ENCODE results near the gene KRTAP3-3.

KRTAP3-3 gene

GRCh38 chr17:41019415-41019814 is 25.5 kb upstream of the KRTAP3-3 start:
- H3K9me3 ChIP-seq (ENCODE audit: control insufficient read depth, low read length), result no peaks in the 10 kb centered on the region
- H3K4me1 ChIP-seq, result no peaks in the 10 kb centered on the region
- H3K4me2 ChIP-seq (ENCODE audit: low read length), result no peak overlapping the region
- H2AFZ ChIP-seq, result no peak overlapping the region
- H3K27ac ChIP-seq, result no peak overlapping the region
- no peaks in the 10 kb centered on the region for H3K36me3 ChIP-seq (ENCODE audit: control insufficient read depth, insufficient read depth, low read length)
- H3K4me3 ChIP-seq (ENCODE audit: low read depth, low read length), result no peak overlapping the region
- H3K9ac ChIP-seq, result no peak overlapping the region
- no peaks in the 10 kb centered on the region for H3K79me2 ChIP-seq
- H3K27me3 ChIP-seq (ENCODE audit: control insufficient read depth, insufficient read depth, low read length), result no peaks in the 10 kb centered on the region
- TF ChIP-seq CTCF (IDR thresholded peaks at IDR 0.05), result no peak

GRCh38 chr17:41018541-41018940 is 24.6 kb upstream of the KRTAP3-3 start:
- H3K9me3 ChIP-seq (ENCODE audit: control insufficient read depth, low read length), result no peaks in the 10 kb centered on the region
- no peak for TF ChIP-seq CTCF (IDR thresholded peaks at IDR 0.05)
- no peaks in the 10 kb centered on the region for H3K4me1 ChIP-seq
- H3K4me3 ChIP-seq (ENCODE audit: low read depth, low read length), result no peak overlapping the region
- no peaks in the 10 kb centered on the region for H3K79me2 ChIP-seq
- H2AFZ ChIP-seq, result no peak overlapping the region
- H3K9ac ChIP-seq, result no peak overlapping the region
- no peak overlapping the region for H3K27ac ChIP-seq
- H3K27me3 ChIP-seq (ENCODE audit: control insufficient read depth, insufficient read depth, low read length), result no peaks in the 10 kb centered on the region
- no peak overlapping the region for H3K4me2 ChIP-seq (ENCODE audit: low read length)
- H3K36me3 ChIP-seq (ENCODE audit: control insufficient read depth, insufficient read depth, low read length), result no peaks in the 10 kb centered on the region

GRCh38 chr17:41016578-41017215 is 22.7 kb upstream of the KRTAP3-3 start:
- no peaks in the 10 kb centered on the region for H3K79me2 ChIP-seq
- no peaks in the 10 kb centered on the region for H3K27me3 ChIP-seq (ENCODE audit: control insufficient read depth, insufficient read depth, low read length)
- no peaks in the 10 kb centered on the region for H3K36me3 ChIP-seq (ENCODE audit: control insufficient read depth, insufficient read depth, low read length)
- TF ChIP-seq CTCF (IDR thresholded peaks at IDR 0.05), result no peak
- H3K4me1 ChIP-seq, result no peaks in the 10 kb centered on the region
- no peak overlapping the region for H2AFZ ChIP-seq
- no peak overlapping the region for H3K27ac ChIP-seq
- no peak overlapping the region for H3K9ac ChIP-seq
- no peak overlapping the region for H3K4me2 ChIP-seq (ENCODE audit: low read length)
- no peaks in the 10 kb centered on the region for H3K9me3 ChIP-seq (ENCODE audit: control insufficient read depth, low read length)
- no peak overlapping the region for H3K4me3 ChIP-seq (ENCODE audit: low read depth, low read length)

- H3K27ac ChIP-seq, result no peak overlapping the region
- no peak overlapping the region for H3K4me2 ChIP-seq (ENCODE audit: low read length)
- no peak overlapping the region for H3K9ac ChIP-seq
- TF ChIP-seq CTCF (IDR thresholded peaks at IDR 0.05), result no peak
- H2AFZ ChIP-seq, result no peak overlapping the region
- no peaks in the 10 kb centered on the region for H3K36me3 ChIP-seq (ENCODE audit: control insufficient read depth, insufficient read depth, low read length)
- no peaks in the 10 kb centered on the region for H3K9me3 ChIP-seq (ENCODE audit: control insufficient read depth, low read length)
- H3K27me3 ChIP-seq (ENCODE audit: control insufficient read depth, insufficient read depth, low read length), result no peaks in the 10 kb centered on the region
- H3K4me1 ChIP-seq, result no peaks in the 10 kb centered on the region
- H3K79me2 ChIP-seq, result no peaks in the 10 kb centered on the region
- H3K4me3 ChIP-seq (ENCODE audit: low read depth, low read length), result no peak overlapping the region
Measured at GRCh38 chr17:41015454-41015853, 21.5 kb upstream of the KRTAP3-3 start.

GRCh38 chr17:41013606-41014005 is 19.6 kb upstream of the KRTAP3-3 start:
- Histone ChIP-seq H3K27ac (no peak overlapping the region), H3K4me3 (ENCODE audit: low read depth, low read length) (no peak overlapping the region), H3K4me2 (ENCODE audit: low read length) (no peak overlapping the region), H2AFZ (no peak overlapping the region), H3K27me3 (ENCODE audit: control insufficient read depth, insufficient read depth, low read length) (no peaks in the 10 kb centered on the region), H3K79me2 (no peaks in the 10 kb centered on the region), H3K9me3 (ENCODE audit: control insufficient read depth, low read length) (no peaks in the 10 kb centered on the region), H3K4me1 (no peaks in the 10 kb centered on the region), H3K9ac (no peak overlapping the region), H3K36me3 (ENCODE audit: control insufficient read depth, insufficient read depth, low read length) (no peaks in the 10 kb centered on the region)
- TF ChIP-seq CTCF (IDR thresholded peaks at IDR 0.05), result no peak
